A549 (cell line): ENCODE data around the gene THBS4. TPM values are rescaled to one million over a fixed set of nuclear protein-coding genes. Genes with fewer than 3 reads are reported as not detected.

Source experiments
- ATAC-seq, 2 experiments: fragments of 200-7000 bp in 1 of 2; fragments of >200 bp in 1 of 2; cut with Nextera tagmentation in 1 of 2; cut with Tn5 transposase in 1 of 2; 3 replicates each; pipeline versions ENCODE4 v1.8.0 to v1.9.1; 2018 to 2020; ENCODE audit warnings: mild to moderate bottlenecking in 1 of 2, moderate library complexity in 1 of 2
- CTCF ChIA-PET: fragments of 300-600 bp; sonication (Branson Sonifier 250); formaldehyde crosslinking; extraction: SDS; loops from one replicate; lab custom pipeline; 2021; ENCODE audit warnings: antibody characterized with exemption, inconsistent platforms; lab: Yijun Ruan, JAX
- POLR2A ChIA-PET: fragments of 350-600 bp; formaldehyde crosslinking; extraction: SDS; loops from one replicate; lab custom pipeline; 2021; ENCODE audit warnings: antibody characterized with exemption, inconsistent platforms; lab: Yijun Ruan, JAX
- DNase-seq, 2 experiments: peaks; one replicate each; pipeline versions ENCODE4 v3.0.0 to v3.0.0-alpha.2; 2011 to 2016; ENCODE audit warnings: low read depth in 1 of 2, low spot score in 1 of 2
- FAIRE-seq: peaks from 2 replicates; lab custom pipeline; 2011; peaks lifted over from hg19 to GRCh38; lab: Jason Lieb, UNC
- H3K27ac ChIP-seq, 2 experiments: fragments of >200 bp; sonication (Bioruptor Twin); formaldehyde crosslinking; 3 replicates each; pipeline ENCODE4 v1.5.1; 2016 to 2017
- H3K4me1 ChIP-seq: fragments of >200 bp; sonication (Bioruptor Twin); formaldehyde crosslinking; 3 replicates; pipeline ENCODE4 v1.6.1; 2016
- H3K4me2 ChIP-seq: fragments of >200 bp; sonication (Bioruptor Twin); formaldehyde crosslinking; 3 replicates; pipeline ENCODE4 v1.6.1; 2016
- H3K4me3 ChIP-seq: fragments of >200 bp; sonication (Bioruptor Twin); formaldehyde crosslinking; 3 replicates; pipeline ENCODE4 v1.5.1; 2016
- H3K9me3 ChIP-seq: fragments of >200 bp; sonication (Bioruptor Twin); formaldehyde crosslinking; 3 replicates; pipeline ENCODE4 v1.6.1; 2016
- ATOH8 ChIP-seq: fragments of 250-450 bp; sonication (Bioruptor Pico); IDR thresholded peaks from 2 replicates; pipeline ENCODE4 v1.5.0; 2020; ENCODE audit warnings: low read depth, mild to moderate bottlenecking, moderate library complexity
- CBX2 ChIP-seq: fragments of 200-600 bp; sonication (generic); IDR thresholded peaks from 2 replicates; pipeline ENCODE4 v1.6.1; 2016; ENCODE audit warnings: low read depth, mild to moderate bottlenecking, borderline replicate concordance
- CBX8 ChIP-seq: fragments of 200-600 bp; sonication (generic); IDR thresholded peaks from 2 replicates; pipeline ENCODE4 v1.6.1; 2016
- CEBPB ChIP-seq, 2 experiments: fragments of >200 bp in 1 of 2; sonication (Bioruptor Twin) in 1 of 2; formaldehyde crosslinking in 1 of 2; IDR thresholded peaks; 2 replicates each; pipeline ENCODE4 v1.6.1; 2012 to 2016
- CHD2 ChIP-seq: fragments of 150-350 bp; IDR thresholded peaks from 2 replicates; pipeline ENCODE4 v1.6.1; 2014; ENCODE audit warnings: low read length; ENCODE audit not compliant: partially characterized antibody
- CHD4 ChIP-seq: fragments of 200-600 bp; sonication (generic); IDR thresholded peaks from 2 replicates; pipeline ENCODE4 v1.6.1; 2016; ENCODE audit warnings: antibody characterized with exemption, mild to moderate bottlenecking, borderline replicate concordance
- FOSB ChIP-seq: fragments of 250-450 bp; sonication (Bioruptor Pico); IDR thresholded peaks from 2 replicates; pipeline ENCODE4 v1.5.0; 2020; ENCODE audit warnings: mild to moderate bottlenecking, moderate library complexity
- HMGXB4 ChIP-seq: fragments of 250-450 bp; sonication (Bioruptor Pico); IDR thresholded peaks from 2 replicates; pipeline ENCODE4 v1.5.0; 2021; ENCODE audit warnings: mild to moderate bottlenecking, moderate library complexity, borderline replicate concordance
- JUN ChIP-seq, 2 experiments: fragments of >200 bp; sonication (Bioruptor Twin); formaldehyde crosslinking; IDR thresholded peaks; 2 replicates in 1 of 2; 3 replicates in 1 of 2; pipeline ENCODE4 v1.6.1; 2016 to 2017
- JUNB ChIP-seq: fragments of >200 bp; sonication (Bioruptor Twin); formaldehyde crosslinking; IDR thresholded peaks from 2 replicates; pipeline ENCODE4 v1.6.1; 2016
- KDM1A ChIP-seq: fragments of 200-600 bp; sonication (generic); IDR thresholded peaks from 2 replicates; pipeline ENCODE4 v1.6.1; 2016; ENCODE audit warnings: low read depth, mild to moderate bottlenecking
- MAFK ChIP-seq: fragments of 450-650 bp; IDR thresholded peaks from 2 replicates; pipeline ENCODE4 v1.6.1; 2014; ENCODE audit not compliant: partially characterized antibody
- MAX ChIP-seq: IDR thresholded peaks from 2 replicates; pipeline ENCODE4 v1.6.1; 2012
- MAZ ChIP-seq: fragments of 150-350 bp; IDR thresholded peaks from 2 replicates; pipeline ENCODE4 v1.6.1; 2014; ENCODE audit warnings: antibody characterized with exemption, low read depth, low read length, borderline replicate concordance
- NPAS2 ChIP-seq: fragments of 250-450 bp; sonication (Bioruptor Pico); IDR thresholded peaks from 2 replicates; pipeline ENCODE4 v1.8.0; 2022; ENCODE audit warnings: mild to moderate bottlenecking, moderate library complexity, borderline replicate concordance
- NR3C1 ChIP-seq: fragments of >200 bp; sonication (Bioruptor Twin); formaldehyde crosslinking; IDR thresholded peaks from 3 replicates; pipeline ENCODE4 v1.6.1; 2017
- PBX3 ChIP-seq: IDR thresholded peaks from 2 replicates; pipeline ENCODE4 v1.6.1; 2012
- PHF8 ChIP-seq: fragments of 200-600 bp; sonication (generic); IDR thresholded peaks from 2 replicates; pipeline ENCODE4 v1.6.1; 2016; ENCODE audit warnings: low read depth, mild to moderate bottlenecking, antibody characterized with exemption, moderate library complexity, borderline replicate concordance
- RAD21 ChIP-seq, 2 experiments: fragments of >200 bp in 1 of 2; sonication (Bioruptor Twin) in 1 of 2; formaldehyde crosslinking in 1 of 2; IDR thresholded peaks in 1 of 2; conservative IDR thresholded peaks in 1 of 2; 2 replicates in 1 of 2; 3 replicates in 1 of 2; pipeline ENCODE4 v1.6.1; 2012 to 2018; ENCODE audit warnings: inconsistent platforms in 1 of 2
- REST ChIP-seq: fragments of 200-600 bp; sonication (generic); IDR thresholded peaks from 2 replicates; pipeline ENCODE4 v1.6.1; 2016; ENCODE audit warnings: antibody characterized with exemption, mild to moderate bottlenecking, moderate library complexity
- SMC3 ChIP-seq: fragments of >200 bp; sonication (Bioruptor Twin); formaldehyde crosslinking; IDR thresholded peaks from 3 replicates; pipeline ENCODE4 v1.6.1; 2018; ENCODE audit warnings: inconsistent platforms
- USF2 ChIP-seq: fragments of 450-650 bp; IDR thresholded peaks from 2 replicates; pipeline ENCODE4 v1.6.1; 2014; ENCODE audit warnings: antibody characterized with exemption
- ZNF302 ChIP-seq: fragments of 250-450 bp; sonication (Bioruptor Pico); IDR thresholded peaks from 2 replicates; pipeline ENCODE4 v1.9.0; 2021; ENCODE audit warnings: inconsistent platforms, mild to moderate bottlenecking, moderate library complexity
- ZSCAN20 ChIP-seq: fragments of 250-450 bp; sonication (Bioruptor Pico); IDR thresholded peaks from 2 replicates; pipeline ENCODE4 v1.8.0; 2022; ENCODE audit warnings: mild to moderate bottlenecking, moderate library complexity
- WGBS: methylation state at CpG from one replicate; pipeline ENCODE4 v1.1.6; 2017; ENCODE audit errors: missing lambda C conversion rate; 5-methylcytosine and 5-hydroxymethylcytosine counted together
- polyA plus RNA-seq, 4 experiments: library from polyadenylated mRNA; depleted of rRNA in 3 of 4; stranded (reverse); fragments of >200 nt; fragmentation: RNase III in 1 of 4; extraction: RNeasy Plus Mini Kit Qiagen cat#74134 plus additional on column Dnase treatment in 1 of 4; gene quantifications; 2 replicates in 3 of 4; 3 replicates in 1 of 4; pipeline ENCODE4 v1.2.3, GENCODE V29; 2011 to 2017

THBS4 gene
- polyA plus RNA-seq, 2 of the 4 experiments (the other 2 are of a cell fraction): 0.28 to 0.41 TPM

- no peak for ATAC-seq
- 20% methylated on average over 2 of the region's 2 CpGs for WGBS
- Histone ChIP-seq H3K4me3 (no peak overlapping the region), H3K9me3 (no peaks in the 10 kb centered on the region), H3K27ac (no peak overlapping the region), H3K4me1 (no peaks in the 10 kb centered on the region), H3K4me2 (no peak overlapping the region)
- DNase-seq: no peak
- FAIRE-seq: no peak
- POLR2A ChIA-PET: no interaction called here
- no peak for TF ChIP-seq PHF8
- no peak for TF ChIP-seq MAFK
- no peak for TF ChIP-seq MAZ
- no peak for TF ChIP-seq CBX8
- TF ChIP-seq SMC3: no peak
- TF ChIP-seq NPAS2: no peak
- TF ChIP-seq JUN (IDR thresholded peaks at IDR 0.05): no peak
- CTCF ChIA-PET: interaction anchor here (1.4 kb wide), 1 partner anchor 34 kb away, joined by 3 read pairs; no protein-coding TSS in a partner anchor
Measured at GRCh38 chr5:80057921-80058320, 22.8 kb downstream of the THBS4 start.

- Histone ChIP-seq H3K4me2 (no peak overlapping the region), H3K4me3 (no peak overlapping the region), H3K27ac (no peak overlapping the region), H3K4me1 (no peaks in the 10 kb centered on the region), H3K9me3 (no peaks in the 10 kb centered on the region)
- WGBS: 65% methylated on average over 13 of the region's 18 CpGs
- no peak for FAIRE-seq
- no peak for TF ChIP-seq RAD21 (conservative IDR thresholded peaks at IDR 0.05 in 1 of 2, IDR thresholded peaks at IDR 0.05 in 1 of 2)
- TF ChIP-seq ATOH8 (CRISPR knock-in tag): no peak
- TF ChIP-seq CHD2: no peak
- TF ChIP-seq NR3C1: no peak
- TF ChIP-seq HMGXB4 (CRISPR knock-in tag): no peak
- TF ChIP-seq ZNF302 (CRISPR knock-in tag): no peak
- no peak for TF ChIP-seq CHD4
- no peak for TF ChIP-seq ZSCAN20 (CRISPR knock-in tag)
- no peak for TF ChIP-seq USF2
- TF ChIP-seq MAX: no peak
- TF ChIP-seq KDM1A: no peak
- ATAC-seq: no peak
- ChIA-PET POLR2A (interaction anchor here (0.7 kb wide), 1 partner anchor 1482 kb away, joined by 4 read pairs; no protein-coding TSS in a partner anchor), CTCF (interaction anchor here (0.7 kb wide), 1 partner anchor 32 kb away, joined by 3 read pairs; no protein-coding TSS in a partner anchor)
- DNase-seq: no peak
Measured at GRCh38 chr5:80059354-80059980, 24.3 kb downstream of the THBS4 start.

GRCh38 chr5:80060966-80061365 lies 25.8 kb downstream of the THBS4 start:
- Histone ChIP-seq H3K4me3 (no peak overlapping the region), H3K4me1 (no peaks in the 10 kb centered on the region), H3K9me3 (no peaks in the 10 kb centered on the region), H3K4me2 (no peak overlapping the region), H3K27ac (no peak overlapping the region)
- ChIA-PET CTCF (no interaction called here), POLR2A (no interaction called here)
- ATAC-seq: no peak
- DNase-seq: no peak
- WGBS: 42% methylated on average over 4 of the region's 4 CpGs
- FAIRE-seq: no peak
- no peak for TF ChIP-seq MAFK
- TF ChIP-seq ZNF302 (CRISPR knock-in tag): no peak
- TF ChIP-seq USF2: no peak
- no peak for TF ChIP-seq NPAS2
- no peak for TF ChIP-seq PBX3
- TF ChIP-seq CBX2: no peak
- TF ChIP-seq CEBPB (IDR thresholded peaks at IDR 0.05): no peak
- no peak for TF ChIP-seq FOSB (CRISPR knock-in tag)
- TF ChIP-seq REST: no peak
- no peak for TF ChIP-seq JUNB
- no peak for TF ChIP-seq SMC3
